NB4 (cell line): ENCODE data around the gene LGALS8.

ENCODE experiments used
- POLR2A ChIP-seq: IDR thresholded peaks from 2 replicates; pipeline ENCODE4 v1.6.1; 2011; ENCODE audit warnings: mild to moderate bottlenecking; ENCODE audit not compliant: insufficient read length; ENCODE audit errors: extremely low read depth
- TF ChIP-seq, protein P1 (sequence below): IDR thresholded peaks from one replicate; pipeline ENCODE4 v1.5.1; 2012; ENCODE audit warnings: low read depth, low read length
- TF ChIP-seq, protein P2 (sequence below): IDR thresholded peaks from 2 replicates; pipeline ENCODE4 v1.6.1; 2011; ENCODE audit warnings: low read depth, low read length

DNA sequence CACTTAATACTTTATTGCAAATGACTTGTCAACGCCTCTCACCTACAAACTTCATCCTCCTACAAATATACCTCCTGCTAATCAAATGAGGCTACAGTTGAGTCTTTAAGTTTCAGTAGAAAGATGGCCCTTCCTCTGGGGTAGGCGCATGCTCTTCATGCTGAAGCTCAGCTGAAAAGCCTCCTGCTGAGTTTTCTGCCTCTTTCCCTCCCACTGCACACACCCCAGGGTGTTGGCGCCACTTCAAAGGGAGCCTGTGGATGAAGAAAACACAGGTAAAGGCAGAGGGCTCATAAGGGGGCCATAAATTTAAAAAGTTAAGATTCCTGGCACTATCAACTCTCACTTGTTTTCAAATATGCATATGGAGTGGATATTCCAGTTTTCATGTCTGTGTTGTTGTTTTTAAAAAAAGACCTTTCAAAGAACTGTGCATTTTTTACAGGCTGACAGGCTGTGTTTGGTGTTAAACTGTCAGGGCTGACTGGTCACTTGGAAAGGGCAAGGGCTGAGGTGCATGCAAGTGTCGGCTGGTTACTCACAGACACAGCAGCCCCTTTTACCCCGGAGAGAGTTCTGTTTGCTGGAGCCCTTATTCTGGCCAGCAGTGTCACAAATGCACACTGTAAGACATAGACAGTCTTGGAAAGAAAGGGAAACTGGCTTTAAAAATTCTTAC, 42.9 kb upstream of the LGALS8 start:
- TF ChIP-seq, protein P1, sequence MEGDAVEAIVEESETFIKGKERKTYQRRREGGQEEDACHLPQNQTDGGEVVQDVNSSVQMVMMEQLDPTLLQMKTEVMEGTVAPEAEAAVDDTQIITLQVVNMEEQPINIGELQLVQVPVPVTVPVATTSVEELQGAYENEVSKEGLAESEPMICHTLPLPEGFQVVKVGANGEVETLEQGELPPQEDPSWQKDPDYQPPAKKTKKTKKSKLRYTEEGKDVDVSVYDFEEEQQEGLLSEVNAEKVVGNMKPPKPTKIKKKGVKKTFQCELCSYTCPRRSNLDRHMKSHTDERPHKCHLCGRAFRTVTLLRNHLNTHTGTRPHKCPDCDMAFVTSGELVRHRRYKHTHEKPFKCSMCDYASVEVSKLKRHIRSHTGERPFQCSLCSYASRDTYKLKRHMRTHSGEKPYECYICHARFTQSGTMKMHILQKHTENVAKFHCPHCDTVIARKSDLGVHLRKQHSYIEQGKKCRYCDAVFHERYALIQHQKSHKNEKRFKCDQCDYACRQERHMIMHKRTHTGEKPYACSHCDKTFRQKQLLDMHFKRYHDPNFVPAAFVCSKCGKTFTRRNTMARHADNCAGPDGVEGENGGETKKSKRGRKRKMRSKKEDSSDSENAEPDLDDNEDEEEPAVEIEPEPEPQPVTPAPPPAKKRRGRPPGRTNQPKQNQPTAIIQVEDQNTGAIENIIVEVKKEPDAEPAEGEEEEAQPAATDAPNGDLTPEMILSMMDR = no peak
- TF ChIP-seq POLR2A = no peak
- TF ChIP-seq, protein P2, sequence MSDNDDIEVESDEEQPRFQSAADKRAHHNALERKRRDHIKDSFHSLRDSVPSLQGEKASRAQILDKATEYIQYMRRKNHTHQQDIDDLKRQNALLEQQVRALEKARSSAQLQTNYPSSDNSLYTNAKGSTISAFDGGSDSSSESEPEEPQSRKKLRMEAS = no peak
